NCI-H2227 (cell line): ENCODE results near the gene NOL4L.

Source experiments
- DNase-seq: peaks from one replicate; lab custom pipeline; 2025; ENCODE audit not compliant: unreplicated experiment; lab: John Stamatoyannopoulos, UW

Gene NOL4L

GRCh38 chr20:32614303-32614702, 29.2 kb upstream of the NOL4L start:
- no peak for DNase-seq

DNA sequence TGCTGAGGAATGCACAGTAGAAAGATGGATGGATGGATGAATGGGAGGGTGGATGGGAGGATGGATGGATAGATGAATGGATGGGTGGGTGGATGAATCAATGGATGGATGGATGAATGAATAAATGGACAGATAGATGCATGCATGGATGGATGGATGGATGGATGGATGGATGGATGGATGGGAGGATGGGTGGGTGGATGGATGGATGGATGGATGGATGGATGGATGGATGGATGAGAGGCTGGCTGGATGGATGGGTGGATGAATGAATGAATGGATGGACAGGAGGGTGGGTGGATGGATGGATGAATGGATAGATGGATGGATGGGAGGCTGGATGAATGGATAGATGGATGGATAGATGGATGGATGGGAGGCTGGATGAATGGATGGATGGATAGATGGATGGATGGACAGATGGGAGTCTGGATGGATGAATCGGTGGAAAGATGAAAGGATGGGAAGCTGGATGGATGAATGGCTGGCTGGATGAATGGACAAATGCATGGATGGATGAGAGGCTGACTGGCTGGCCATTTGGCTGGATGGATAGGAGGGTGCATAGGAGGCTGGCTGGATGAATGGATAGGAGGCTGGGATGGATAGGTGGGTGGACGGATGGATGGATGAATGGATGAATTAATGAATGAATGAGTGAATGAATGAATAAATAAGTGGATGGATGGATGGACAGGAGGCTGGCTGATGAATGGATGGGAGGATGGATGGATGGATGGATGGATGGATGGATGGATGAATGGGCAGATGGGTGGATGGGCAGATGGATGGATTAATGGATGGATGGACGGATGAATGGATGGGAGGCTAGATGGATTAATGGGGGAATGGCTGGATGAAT, 28.3 kb upstream of the NOL4L start:
- DNase-seq: no peak

DNA sequence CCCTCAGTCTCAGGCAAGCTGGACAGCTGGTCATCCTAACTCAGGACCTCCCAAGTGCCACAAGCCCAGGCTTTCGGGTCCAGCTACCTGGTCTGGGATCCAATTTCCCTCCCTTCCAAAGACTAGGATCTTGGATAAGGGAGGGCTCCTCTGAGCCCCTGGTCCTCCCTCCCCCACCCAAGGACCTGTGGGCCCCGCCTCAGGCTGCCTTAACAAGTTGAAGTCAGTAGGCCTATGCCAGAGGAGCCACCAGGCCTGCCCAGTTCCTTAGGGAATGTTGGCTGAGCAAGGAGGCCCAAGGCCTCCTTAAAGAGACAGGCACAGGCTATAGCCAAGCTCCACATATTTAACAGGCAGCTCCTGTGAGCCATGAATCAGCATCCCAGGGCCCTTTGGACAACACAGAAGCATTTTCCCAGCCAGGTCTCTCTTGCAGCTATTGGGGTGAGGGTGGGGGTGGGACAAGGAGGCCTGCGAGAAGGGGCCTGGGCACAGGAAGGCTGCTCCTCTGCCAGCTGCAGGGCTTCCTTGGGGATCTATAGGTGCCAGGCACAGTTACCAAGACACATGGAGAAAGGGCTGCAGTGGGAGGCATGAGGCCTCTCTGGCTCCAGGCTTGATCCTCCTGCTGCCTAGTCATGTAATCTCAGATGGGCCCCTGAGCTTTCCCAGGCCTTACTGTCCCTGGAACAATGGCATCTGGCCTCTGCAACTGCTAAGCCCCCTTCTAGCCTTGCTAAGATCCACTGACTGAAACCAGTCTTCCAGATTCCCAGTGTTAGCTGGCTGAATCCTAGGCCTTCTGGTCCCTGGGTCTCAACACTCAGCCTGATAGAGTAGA, 27.4 kb upstream of the NOL4L start:
- no peak for DNase-seq

DNA sequence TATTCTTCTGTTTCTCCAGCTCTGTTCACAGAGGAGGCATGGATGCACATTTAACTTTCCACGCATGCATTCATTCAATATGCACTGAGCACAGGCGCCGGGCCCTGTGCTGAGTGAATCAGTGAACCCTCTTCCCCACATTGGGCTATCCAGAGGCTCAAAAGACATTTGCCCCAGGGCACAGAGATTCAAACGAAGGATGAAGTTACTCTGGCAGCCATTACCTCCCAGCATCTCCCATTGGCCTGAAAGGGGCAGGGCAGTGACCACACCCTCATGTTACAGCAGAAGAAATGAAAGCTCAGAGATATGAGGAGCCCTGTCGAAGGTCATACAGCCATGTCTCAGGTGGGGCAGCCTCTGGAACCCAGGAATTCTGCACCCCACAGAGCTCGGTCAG, 26.7 kb upstream of the NOL4L start:
- DNase-seq: no peak

DNA sequence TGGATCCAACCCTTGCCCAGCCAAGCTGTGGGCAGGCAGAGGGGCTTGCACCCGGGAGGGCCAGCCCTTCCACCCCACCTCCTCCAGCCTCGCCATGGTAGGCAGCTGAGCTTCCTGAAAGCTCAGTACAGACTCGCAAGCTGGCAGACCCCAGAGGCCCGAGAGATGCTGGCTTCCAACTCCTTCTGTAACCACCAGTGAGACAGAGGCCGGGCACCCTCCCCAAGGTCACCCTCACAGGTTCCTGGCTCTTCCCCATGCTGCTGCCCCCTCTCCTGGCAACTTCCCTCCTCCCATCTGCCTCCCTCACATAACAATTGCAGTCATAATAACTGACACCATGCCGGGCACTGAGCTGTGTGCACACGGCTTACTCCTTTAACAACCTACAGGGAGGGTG, 26.2 kb upstream of the NOL4L start:
- DNase-seq: peak; percentile 35

DNA sequence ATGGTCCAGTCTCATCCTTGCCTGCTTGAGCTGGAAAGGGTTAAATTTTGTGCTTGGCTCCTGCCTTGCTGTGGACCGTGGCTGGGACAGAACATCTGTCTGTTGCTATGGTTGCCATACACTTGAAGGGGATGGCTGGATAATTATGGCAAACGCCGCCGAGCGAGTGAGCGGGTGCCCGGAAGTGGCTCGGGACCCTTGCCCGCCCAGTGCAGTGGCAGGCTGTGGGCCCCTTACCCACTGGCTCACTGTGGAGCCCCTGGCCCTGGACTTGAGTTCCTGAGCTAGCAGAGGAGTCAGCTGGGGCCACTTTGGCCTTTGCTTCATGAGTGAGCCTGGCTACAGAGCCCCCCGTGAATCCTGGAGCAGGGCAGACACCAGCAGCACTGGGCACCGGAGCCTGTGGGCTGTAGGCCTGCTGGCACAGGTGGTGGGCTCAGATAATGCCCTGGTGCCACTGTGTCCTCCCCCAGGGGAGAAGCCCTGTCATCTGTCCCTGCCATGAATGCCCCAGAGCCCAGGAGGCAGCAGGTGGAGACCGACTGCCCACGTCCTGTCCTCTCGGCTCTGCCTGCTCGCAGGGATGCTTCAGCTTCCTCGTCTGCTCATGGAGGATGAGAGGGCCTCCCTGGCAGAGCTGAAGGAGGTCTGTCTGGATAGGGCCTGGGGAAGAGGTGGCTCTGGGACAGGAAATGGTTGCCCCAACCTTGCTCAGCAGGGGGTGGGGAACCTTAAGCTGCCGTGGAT, 25.5 kb upstream of the NOL4L start:
- DNase-seq: peak; percentile 92

DNA sequence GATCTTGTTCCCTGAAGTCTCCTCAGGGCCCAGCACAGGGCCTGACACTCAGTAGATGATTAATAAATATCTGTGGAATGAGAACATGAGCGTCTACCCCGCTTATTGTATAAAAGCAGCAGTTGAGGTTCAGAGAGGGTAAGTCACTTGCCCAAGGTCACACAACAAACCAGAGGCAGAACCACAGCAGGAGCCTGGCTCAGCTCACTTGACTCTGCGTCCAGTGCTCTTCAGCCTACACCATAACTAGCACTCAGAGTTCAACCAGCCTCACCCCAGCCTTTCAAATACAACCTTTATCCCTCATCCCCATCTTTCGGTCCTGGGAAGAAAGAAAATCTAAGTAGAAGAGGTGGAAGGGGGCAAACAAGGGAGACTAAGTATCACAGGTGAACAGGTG, 24.9 kb upstream of the NOL4L start:
- no peak for DNase-seq

DNA sequence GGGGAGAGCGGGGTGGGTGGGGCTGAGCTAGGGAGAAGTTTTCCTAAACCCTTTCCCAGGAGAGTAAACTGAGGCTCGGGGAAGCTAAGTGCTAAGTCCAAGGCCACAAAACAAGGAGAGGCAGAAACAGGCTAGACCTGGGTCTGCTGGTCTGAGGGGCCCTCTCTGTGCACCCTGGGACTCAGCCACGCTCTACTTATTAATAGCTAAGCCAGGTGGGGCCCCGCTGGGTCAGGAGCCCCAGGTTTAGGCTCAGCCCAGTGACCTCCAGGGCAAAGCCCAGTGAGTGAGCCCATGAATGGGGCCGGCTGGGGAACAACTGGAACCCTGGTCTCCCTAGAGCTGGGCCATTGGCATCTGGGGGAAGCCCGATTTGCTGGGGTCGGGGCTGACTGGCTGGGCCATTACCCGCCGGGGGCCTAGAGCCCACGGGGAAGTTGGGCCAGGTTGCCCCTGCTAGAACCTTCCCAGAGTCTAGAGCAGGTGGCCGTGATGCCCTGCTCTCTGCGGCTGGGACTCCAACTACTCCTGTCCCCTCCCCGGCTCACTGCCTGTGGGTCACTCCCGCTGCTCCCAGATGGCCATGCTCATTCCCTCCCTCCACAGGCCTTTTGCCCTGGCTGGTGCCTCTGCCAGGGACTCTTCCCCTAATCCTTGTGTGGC, 24.1 kb upstream of the NOL4L start:
- no peak for DNase-seq

- no peak for DNase-seq
These were observed 23.5 kb upstream of the NOL4L start for GRCh38 chr20:32608664-32609015.

DNA sequence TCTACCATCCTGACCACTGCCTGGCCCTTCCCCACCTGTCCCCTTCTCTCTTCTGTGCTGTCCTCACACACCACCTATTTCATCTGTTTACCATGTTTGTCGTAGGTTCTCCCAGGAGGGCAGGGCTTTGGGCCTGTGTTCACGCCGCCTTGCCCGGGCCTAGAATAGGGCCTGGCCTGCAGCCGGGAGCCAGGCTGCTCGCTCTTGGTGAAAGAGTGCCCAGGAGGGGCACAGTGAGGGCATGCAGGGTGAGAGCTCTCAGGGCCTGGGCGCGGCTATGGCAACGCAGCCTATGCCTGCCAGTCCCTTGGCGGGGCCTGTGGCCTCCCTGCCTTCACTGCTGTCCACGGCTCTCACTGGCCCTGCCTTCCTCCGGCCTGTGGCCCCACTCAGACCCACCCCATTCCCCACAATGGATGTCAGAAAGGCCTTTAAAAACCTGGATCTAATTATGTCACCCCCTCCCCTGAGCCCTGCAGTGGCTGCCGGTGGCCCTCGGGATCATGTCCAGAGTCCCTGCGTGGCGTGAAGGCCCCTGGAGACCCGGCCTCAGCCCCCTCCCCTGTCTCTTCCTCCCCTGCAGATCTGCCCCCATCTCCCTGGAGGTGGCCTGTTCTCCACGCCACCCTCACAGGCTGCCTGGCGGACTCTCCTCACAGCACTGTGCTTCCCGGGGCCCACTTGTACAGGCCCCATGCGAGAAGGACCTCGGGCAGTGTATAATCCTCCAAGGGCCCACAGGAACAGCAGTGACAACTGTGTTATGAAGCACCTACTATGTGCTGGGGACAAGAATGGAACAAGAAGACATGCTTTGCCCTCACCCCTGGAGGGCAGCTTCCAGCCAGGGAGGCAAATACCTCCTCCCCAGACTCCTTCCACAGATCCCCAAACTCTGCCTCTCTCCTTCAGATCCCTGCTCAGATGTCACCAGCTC, 22.9 kb upstream of the NOL4L start:
- no peak for DNase-seq

DNA sequence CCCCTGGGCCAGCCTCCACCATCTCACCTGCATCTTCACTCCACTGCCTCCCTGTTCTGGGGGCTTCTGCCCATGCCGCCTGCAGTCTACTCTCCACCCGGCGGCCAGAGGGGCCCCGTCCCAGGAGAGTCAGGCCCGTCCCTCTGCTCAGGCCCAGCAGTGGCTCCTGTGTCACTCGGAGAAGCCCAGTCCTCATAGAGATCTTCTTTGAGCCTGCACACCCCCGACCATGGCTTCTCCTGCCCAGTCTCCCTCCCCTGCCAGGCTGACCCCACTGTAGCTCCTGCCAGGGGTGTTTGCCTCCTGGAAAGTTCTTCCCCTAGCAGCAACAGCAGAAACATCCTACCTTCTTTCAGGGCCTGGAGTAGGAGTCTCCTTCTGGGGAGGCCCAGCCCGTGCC, 22.2 kb upstream of the NOL4L start:
- DNase-seq: no peak

DNA sequence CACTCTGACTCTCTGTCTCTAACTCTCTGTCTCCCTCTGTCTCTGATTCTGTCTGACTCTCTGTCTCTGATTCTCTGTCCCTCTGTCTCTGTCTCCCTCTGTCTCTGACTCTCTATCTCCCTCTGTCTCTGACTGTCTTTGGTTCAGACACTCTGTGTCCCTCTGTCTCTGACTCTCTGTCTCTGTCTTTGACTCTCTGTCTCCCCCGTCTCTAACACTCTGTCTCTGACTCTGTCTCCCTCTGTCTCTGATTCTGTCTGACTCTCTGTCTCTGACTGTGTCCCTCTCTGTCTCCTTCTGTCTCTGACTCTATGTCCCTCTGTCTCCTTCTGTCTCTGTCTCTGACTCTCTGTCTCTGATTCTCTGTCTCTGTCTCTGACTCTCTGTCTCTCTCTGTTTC, 21.7 kb upstream of the NOL4L start:
- DNase-seq: no peak

DNA sequence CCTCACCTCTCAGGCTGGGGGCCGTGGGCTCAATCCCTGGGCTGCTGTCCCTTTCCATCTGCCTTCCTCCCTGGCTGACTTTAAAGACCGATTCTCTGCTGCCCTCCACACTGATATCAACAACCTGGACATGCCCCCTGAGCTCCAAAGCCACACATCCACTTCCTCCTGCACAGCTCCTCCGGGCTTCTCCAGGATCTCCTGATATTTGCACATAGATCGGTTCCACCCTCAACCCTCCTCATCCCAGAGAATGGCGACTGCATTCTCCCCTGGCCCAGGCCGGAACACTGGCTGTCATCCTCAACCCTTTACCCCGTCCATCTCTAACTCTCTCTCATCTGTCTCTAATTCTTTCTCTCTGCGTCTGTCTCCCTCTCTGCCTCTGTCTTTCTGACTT, 21.0 kb upstream of the NOL4L start:
- DNase-seq: no peak

DNA sequence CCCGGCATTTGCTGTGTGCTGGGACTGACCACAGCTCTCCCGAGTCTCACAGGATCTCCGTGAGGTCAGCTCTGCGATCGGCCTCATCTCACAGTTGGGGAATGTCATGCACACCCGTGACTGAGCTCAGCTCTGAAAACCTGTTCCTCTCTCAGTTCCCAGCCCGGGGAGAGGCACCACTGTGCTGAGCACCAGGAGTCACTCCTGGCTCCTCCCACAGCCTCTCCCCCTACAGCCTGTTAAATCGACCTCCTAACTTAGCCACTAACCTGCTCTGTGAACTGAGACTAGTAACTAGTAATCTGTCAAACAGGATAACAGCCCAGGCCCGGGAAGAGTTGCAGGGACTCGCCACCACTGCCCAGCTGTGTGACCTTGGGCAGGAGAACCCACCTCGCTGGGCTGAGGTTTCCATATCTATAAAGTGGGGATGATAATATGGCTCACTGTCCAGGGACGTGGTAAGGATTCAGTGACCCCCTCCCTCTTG, 20.1 kb upstream of the NOL4L start:
- no peak for DNase-seq

- DNase-seq: no peak
These were observed 18.1 kb upstream of the NOL4L start for GRCh38 chr20:32603046-32603726.

GRCh38 chr20:32602273-32602672, 17.1 kb upstream of the NOL4L start:
- DNase-seq: no peak

GRCh38 chr20:32600681-32601237, 15.6 kb upstream of the NOL4L start:
- no peak for DNase-seq

DNA sequence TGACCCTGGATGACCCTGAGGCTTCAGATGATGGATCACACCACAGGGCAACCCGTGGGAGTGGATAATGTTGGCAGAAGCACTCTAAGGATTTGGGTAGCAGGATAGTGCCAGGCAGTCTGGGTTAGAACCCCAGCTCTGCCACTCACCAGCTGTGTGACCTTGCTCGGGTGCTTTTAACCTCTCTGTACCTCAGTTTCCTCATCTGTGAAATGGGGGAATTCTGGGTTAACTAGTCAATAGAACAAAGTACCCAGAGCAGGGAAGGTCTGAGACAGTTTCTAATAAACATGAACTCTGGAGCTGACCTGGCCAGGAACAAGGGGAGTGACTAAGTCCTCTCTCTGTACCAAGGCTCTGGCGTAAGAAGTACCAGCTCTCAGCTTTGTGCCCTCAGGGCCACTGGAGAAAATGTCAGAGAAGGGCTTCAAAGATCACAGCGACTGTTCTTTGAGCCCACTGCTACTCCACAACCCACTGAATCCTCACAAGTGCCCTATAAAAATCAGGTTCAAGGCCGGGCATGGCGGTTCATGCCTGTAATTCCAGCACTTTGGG, 14.7 kb upstream of the NOL4L start:
- DNase-seq: no peak

DNA sequence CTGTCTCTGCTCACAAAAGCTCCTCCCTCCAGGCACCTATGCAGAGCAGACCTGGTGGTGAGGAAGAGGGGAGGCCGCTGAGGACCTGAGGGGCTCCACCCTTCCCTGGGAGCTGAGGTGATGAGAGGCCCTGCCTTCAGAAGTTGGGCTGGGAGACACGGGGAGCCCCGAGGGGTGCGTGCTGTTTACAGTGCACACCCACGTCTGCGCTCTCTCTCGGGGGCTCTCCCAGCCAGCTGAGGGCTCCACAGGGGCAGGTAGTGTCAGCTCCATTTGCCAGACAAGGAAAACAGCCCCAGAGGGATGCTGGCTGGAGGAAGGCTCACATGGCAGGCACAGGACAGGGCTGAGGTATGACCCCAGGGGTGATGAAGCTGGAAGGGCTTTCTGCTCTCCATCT, 13.5 kb upstream of the NOL4L start:
- DNase-seq: no peak
